ENCODE results near the gene SUN3. TPM values are rescaled to one million over a fixed set of nuclear protein-coding genes. Genes with fewer than 3 reads are reported as not detected.

Gene SUN3
- total and polyA plus RNA-seq, 2 of the 13 experiments (the other 11 are each of a cell fraction or from before 2014, with no cell fraction given): not detected

GRCh38 chr7:47979145-47979831 is 49.6 kb downstream of the SUN3 start, which contains the start of gene HUS1 (continued):
- TF ChIP-seq ZBTB10 (CRISPR knock-in tag; IDR thresholded peaks at IDR 0.05; ENCODE audit: borderline replicate concordance) (peak; percentile 60; the same call in 1 of the 2 replicates), ZNF678 (CRISPR knock-in tag; IDR thresholded peaks at IDR 0.05) (peak; percentile 83; the same call in 1 of the 2 replicates), BATF2 (CRISPR knock-in tag; IDR thresholded peaks at IDR 0.05) (no peak), ARHGAP35 (CRISPR knock-in tag; IDR thresholded peaks at IDR 0.05; ENCODE audit: borderline replicate concordance) (peak; percentile 90; the same call in 1 of the 2 replicates), ATF5 (CRISPR knock-in tag; IDR thresholded peaks at IDR 0.05; ENCODE audit: low read depth) (peak; percentile 65; the same call in 1 of the 2 replicates), ATF7-NPFF (CRISPR knock-in tag; IDR thresholded peaks at IDR 0.05; ENCODE audit: low read depth) (0 out of 2 replicates have a peak, but pooled peaks have one; percentile 48), IKZF5 (CRISPR knock-in tag; IDR thresholded peaks at IDR 0.05) (peak; percentile 89), ATRX (CRISPR knock-in tag; IDR thresholded peaks at IDR 0.05; ENCODE audit: borderline replicate concordance) (no peak), ZNF703 (CRISPR knock-in tag; IDR thresholded peaks at IDR 0.05; ENCODE audit: borderline replicate concordance) (0 out of 2 replicates have a peak, but pooled peaks have one; percentile 32), ZNF337 (CRISPR knock-in tag; IDR thresholded peaks at IDR 0.05; ENCODE audit: borderline replicate concordance, low read depth) (no peak), ZBTB20 (CRISPR knock-in tag; IDR thresholded peaks at IDR 0.05; ENCODE audit: borderline replicate concordance, low read depth) (peak; percentile 77; the same call in 1 of the 2 replicates), CERS6 (CRISPR knock-in tag; IDR thresholded peaks at IDR 0.05) (no peak)
- TF ChIP-seq, protein P1, sequence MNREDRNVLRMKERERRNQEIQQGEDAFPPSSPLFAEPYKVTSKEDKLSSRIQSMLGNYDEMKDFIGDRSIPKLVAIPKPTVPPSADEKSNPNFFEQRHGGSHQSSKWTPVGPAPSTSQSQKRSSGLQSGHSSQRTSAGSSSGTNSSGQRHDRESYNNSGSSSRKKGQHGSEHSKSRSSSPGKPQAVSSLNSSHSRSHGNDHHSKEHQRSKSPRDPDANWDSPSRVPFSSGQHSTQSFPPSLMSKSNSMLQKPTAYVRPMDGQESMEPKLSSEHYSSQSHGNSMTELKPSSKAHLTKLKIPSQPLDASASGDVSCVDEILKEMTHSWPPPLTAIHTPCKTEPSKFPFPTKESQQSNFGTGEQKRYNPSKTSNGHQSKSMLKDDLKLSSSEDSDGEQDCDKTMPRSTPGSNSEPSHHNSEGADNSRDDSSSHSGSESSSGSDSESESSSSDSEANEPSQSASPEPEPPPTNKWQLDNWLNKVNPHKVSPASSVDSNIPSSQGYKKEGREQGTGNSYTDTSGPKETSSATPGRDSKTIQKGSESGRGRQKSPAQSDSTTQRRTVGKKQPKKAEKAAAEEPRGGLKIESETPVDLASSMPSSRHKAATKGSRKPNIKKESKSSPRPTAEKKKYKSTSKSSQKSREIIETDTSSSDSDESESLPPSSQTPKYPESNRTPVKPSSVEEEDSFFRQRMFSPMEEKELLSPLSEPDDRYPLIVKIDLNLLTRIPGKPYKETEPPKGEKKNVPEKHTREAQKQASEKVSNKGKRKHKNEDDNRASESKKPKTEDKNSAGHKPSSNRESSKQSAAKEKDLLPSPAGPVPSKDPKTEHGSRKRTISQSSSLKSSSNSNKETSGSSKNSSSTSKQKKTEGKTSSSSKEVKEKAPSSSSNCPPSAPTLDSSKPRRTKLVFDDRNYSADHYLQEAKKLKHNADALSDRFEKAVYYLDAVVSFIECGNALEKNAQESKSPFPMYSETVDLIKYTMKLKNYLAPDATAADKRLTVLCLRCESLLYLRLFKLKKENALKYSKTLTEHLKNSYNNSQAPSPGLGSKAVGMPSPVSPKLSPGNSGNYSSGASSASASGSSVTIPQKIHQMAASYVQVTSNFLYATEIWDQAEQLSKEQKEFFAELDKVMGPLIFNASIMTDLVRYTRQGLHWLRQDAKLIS (CRISPR knock-in tag; IDR thresholded peaks at IDR 0.05): 0 out of 2 replicates have a peak, but pooled peaks have one; percentile 44
- TF ChIP-seq, protein P2, sequence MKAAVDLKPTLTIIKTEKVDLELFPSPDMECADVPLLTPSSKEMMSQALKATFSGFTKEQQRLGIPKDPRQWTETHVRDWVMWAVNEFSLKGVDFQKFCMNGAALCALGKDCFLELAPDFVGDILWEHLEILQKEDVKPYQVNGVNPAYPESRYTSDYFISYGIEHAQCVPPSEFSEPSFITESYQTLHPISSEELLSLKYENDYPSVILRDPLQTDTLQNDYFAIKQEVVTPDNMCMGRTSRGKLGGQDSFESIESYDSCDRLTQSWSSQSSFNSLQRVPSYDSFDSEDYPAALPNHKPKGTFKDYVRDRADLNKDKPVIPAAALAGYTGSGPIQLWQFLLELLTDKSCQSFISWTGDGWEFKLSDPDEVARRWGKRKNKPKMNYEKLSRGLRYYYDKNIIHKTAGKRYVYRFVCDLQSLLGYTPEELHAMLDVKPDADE (CRISPR knock-in tag; IDR thresholded peaks at IDR 0.05): no peak

All from HepG2 (cell line).